ENCODE results near the gene LAMC1. TPM values are rescaled to one million over a fixed set of nuclear protein-coding genes. Genes with fewer than 3 reads are reported as not detected.

LAMC1 gene
- total and polyA plus RNA-seq, 2 donors (not counting 1 experiment from before 2014, with no cell fraction given): 408 to 604 TPM

GRCh38 chr1:183058851-183059502, 35.8 kb downstream of the LAMC1 start:
- no peak overlapping the region for H2AFZ ChIP-seq (ENCODE audit: low read length)
- H3K9ac ChIP-seq (ENCODE audit: insufficient read depth, low read length): no peak overlapping the region
- H3K4me3 ChIP-seq (replicated peaks in 1 of 4; ENCODE audit: control extremely low read depth in 1 of 4, insufficient read depth in 1 of 4, low read depth in 3 of 4, low read length in 4 of 4): no peak overlapping the region
- H3K9me3 ChIP-seq (ENCODE audit: control insufficient read depth, insufficient read depth, low read depth, low read length): no peaks in the 10 kb centered on the region
- peak in 1 of 2 donors; percentile 33 for DNase-seq (ENCODE audit: low read depth in 2 of 2)
- H3K4me2 ChIP-seq (ENCODE audit: extremely low read depth, insufficient read depth, low read length): no peak overlapping the region
- peaks cover 12% of the 10 kb centered on the region for H4K20me1 ChIP-seq (ENCODE audit: control insufficient read depth, extremely low read depth, insufficient read depth, low read length)
- H3K27ac ChIP-seq (ENCODE audit: insufficient read depth, low read length): peak overlapping the region; percentile 81
- H3K36me3 ChIP-seq (ENCODE audit: control insufficient read depth, insufficient read depth, low read length): no peaks in the 10 kb centered on the region
- H3K4me1 ChIP-seq (ENCODE audit: control insufficient read depth, extremely low read depth, insufficient read depth, low read length): peaks cover 19% of the 10 kb centered on the region
- TF ChIP-seq EZH2 (IDR thresholded peaks at IDR 0.05; ENCODE audit: low read length, missing control alignments) (no peak), CTCF (conservative IDR thresholded peaks at IDR 0.05 in 1 of 2, IDR thresholded peaks at IDR 0.05 in 1 of 2; ENCODE audit: low read depth in 1 of 2, low read length in 2 of 2) (no peak)
- peaks cover 95% of the 10 kb centered on the region for H3K79me2 ChIP-seq (ENCODE audit: control insufficient read depth, insufficient read depth, low read length)
- no peaks in the 10 kb centered on the region for H3K27me3 ChIP-seq (ENCODE audit: control insufficient read depth, insufficient read depth, low read length)

- Histone ChIP-seq H3K36me3 (ENCODE audit: control insufficient read depth, insufficient read depth, low read length) (no peaks in the 10 kb centered on the region), H4K20me1 (ENCODE audit: control insufficient read depth, extremely low read depth, insufficient read depth, low read length) (peaks cover 14% of the 10 kb centered on the region), H3K9me3 (ENCODE audit: control insufficient read depth, insufficient read depth, low read depth, low read length) (no peaks in the 10 kb centered on the region), H3K27me3 (ENCODE audit: control insufficient read depth, insufficient read depth, low read length) (no peaks in the 10 kb centered on the region), H3K9ac (ENCODE audit: insufficient read depth, low read length) (no peak overlapping the region), H3K4me1 (ENCODE audit: control insufficient read depth, extremely low read depth, insufficient read depth, low read length) (peaks cover 19% of the 10 kb centered on the region), H3K79me2 (ENCODE audit: control insufficient read depth, insufficient read depth, low read length) (peaks cover 97% of the 10 kb centered on the region), H3K4me2 (ENCODE audit: extremely low read depth, insufficient read depth, low read length) (no peak overlapping the region), H2AFZ (ENCODE audit: low read length) (no peak overlapping the region), H3K27ac (ENCODE audit: insufficient read depth, low read length) (peak overlapping the region; percentile 76), H3K4me3 (replicated peaks in 1 of 4; ENCODE audit: control extremely low read depth in 1 of 4, insufficient read depth in 1 of 4, low read depth in 3 of 4, low read length in 4 of 4) (no peak overlapping the region)
- no peak for TF ChIP-seq CTCF (conservative IDR thresholded peaks at IDR 0.05 in 1 of 2, IDR thresholded peaks at IDR 0.05 in 1 of 2; ENCODE audit: low read depth in 1 of 2, low read length in 2 of 2)
- TF ChIP-seq EZH2 (IDR thresholded peaks at IDR 0.05; ENCODE audit: low read length, missing control alignments): no peak
- DNase-seq (ENCODE audit: low read depth in 2 of 2): peak in 1 of 2 donors; percentile 42
Measured at GRCh38 chr1:183061194-183061593, 38.0 kb downstream of the LAMC1 start.

- no peak overlapping the region for H3K27ac ChIP-seq (ENCODE audit: insufficient read depth, low read length)
- DNase-seq (ENCODE audit: low read depth in 2 of 2): no peak
- H3K4me2 ChIP-seq (ENCODE audit: extremely low read depth, insufficient read depth, low read length): no peak overlapping the region
- H3K4me1 ChIP-seq (ENCODE audit: control insufficient read depth, extremely low read depth, insufficient read depth, low read length): peaks cover 19% of the 10 kb centered on the region
- H3K9ac ChIP-seq (ENCODE audit: insufficient read depth, low read length): no peak overlapping the region
- H2AFZ ChIP-seq (ENCODE audit: low read length): no peak overlapping the region
- H3K4me3 ChIP-seq (replicated peaks in 1 of 4; ENCODE audit: control extremely low read depth in 1 of 4, insufficient read depth in 1 of 4, low read depth in 3 of 4, low read length in 4 of 4): no peak overlapping the region
- no peaks in the 10 kb centered on the region for H3K9me3 ChIP-seq (ENCODE audit: control insufficient read depth, insufficient read depth, low read depth, low read length)
- no peak for TF ChIP-seq EZH2 (IDR thresholded peaks at IDR 0.05; ENCODE audit: low read length, missing control alignments)
- no peak for TF ChIP-seq CTCF (conservative IDR thresholded peaks at IDR 0.05 in 1 of 2, IDR thresholded peaks at IDR 0.05 in 1 of 2; ENCODE audit: low read depth in 1 of 2, low read length in 2 of 2)
- H3K79me2 ChIP-seq (ENCODE audit: control insufficient read depth, insufficient read depth, low read length): peaks cover 93% of the 10 kb centered on the region
- no peaks in the 10 kb centered on the region for H3K36me3 ChIP-seq (ENCODE audit: control insufficient read depth, insufficient read depth, low read length)
- peaks cover 14% of the 10 kb centered on the region for H4K20me1 ChIP-seq (ENCODE audit: control insufficient read depth, extremely low read depth, insufficient read depth, low read length)
- no peaks in the 10 kb centered on the region for H3K27me3 ChIP-seq (ENCODE audit: control insufficient read depth, insufficient read depth, low read length)
Measured at GRCh38 chr1:183063349-183063748, 40.1 kb downstream of the LAMC1 start.

Measured in fibroblast of lung (primary cell).